ENCODE data around the gene CLEC16A.
"Not testable (repeated sequence)": the region's sequence is repeated elsewhere in the genome, so short reads cannot be mapped to it uniquely, and the experiment has no call there.

Gene CLEC16A

GRCh38 chr16:10965440-10966061, 21.2 kb downstream of the CLEC16A start:
- no peak overlapping the region for H3K4me3 ChIP-seq (ENCODE audit: low read depth, low read length)

- no peak overlapping the region for H3K4me3 ChIP-seq (ENCODE audit: low read depth, low read length)
Measured at GRCh38 chr16:10966129-10966528, 21.8 kb downstream of the CLEC16A start.

- not testable (repeated sequence) for H3K4me3 ChIP-seq (ENCODE audit: low read depth, low read length)
Measured at GRCh38 chr16:10966559-10966958, 22.2 kb downstream of the CLEC16A start.

- no peak overlapping the region for H3K4me3 ChIP-seq (ENCODE audit: low read depth, low read length)
Measured at GRCh38 chr16:10967986-10968385, 23.6 kb downstream of the CLEC16A start.

- no peak overlapping the region for H3K4me3 ChIP-seq (ENCODE audit: low read depth, low read length)
Measured at GRCh38 chr16:10968498-10968897, 24.1 kb downstream of the CLEC16A start.

- H3K4me3 ChIP-seq (ENCODE audit: low read depth, low read length) = no peak overlapping the region
Measured at GRCh38 chr16:10969615-10970014, 25.3 kb downstream of the CLEC16A start.

GRCh38 chr16:10970065-10970464, 25.7 kb downstream of the CLEC16A start:
- H3K4me3 ChIP-seq (ENCODE audit: low read depth, low read length) = no peak overlapping the region

GRCh38 chr16:10971560-10971961, 27.2 kb downstream of the CLEC16A start:
- no peak overlapping the region for H3K4me3 ChIP-seq (ENCODE audit: low read depth, low read length)

GRCh38 chr16:10972108-10972818, 27.9 kb downstream of the CLEC16A start:
- no peak overlapping the region for H3K4me3 ChIP-seq (ENCODE audit: low read depth, low read length)

GRCh38 chr16:10972819-10973464, 28.6 kb downstream of the CLEC16A start:
- H3K4me3 ChIP-seq (ENCODE audit: low read depth, low read length) = no peak overlapping the region

- no peak overlapping the region for H3K4me3 ChIP-seq (ENCODE audit: low read depth, low read length)
Measured at GRCh38 chr16:10976634-10977033, 32.3 kb downstream of the CLEC16A start.

GRCh38 chr16:10978124-10978523, 33.8 kb downstream of the CLEC16A start:
- H3K4me3 ChIP-seq (ENCODE audit: low read depth, low read length) = no peak overlapping the region

- H3K4me3 ChIP-seq (ENCODE audit: low read depth, low read length) = no peak overlapping the region
Measured at GRCh38 chr16:10978871-10979446, 34.6 kb downstream of the CLEC16A start.

- no peak overlapping the region for H3K4me3 ChIP-seq (ENCODE audit: low read depth, low read length)
Measured at GRCh38 chr16:10979717-10980601, 35.6 kb downstream of the CLEC16A start.

GRCh38 chr16:10980813-10981212, 36.4 kb downstream of the CLEC16A start:
- H3K4me3 ChIP-seq (ENCODE audit: low read depth, low read length) = no peak overlapping the region

- H3K4me3 ChIP-seq (ENCODE audit: low read depth, low read length) = no peak overlapping the region
Measured at GRCh38 chr16:10981697-10982216, 37.4 kb downstream of the CLEC16A start.

GRCh38 chr16:10982465-10983150, 38.2 kb downstream of the CLEC16A start:
- H3K4me3 ChIP-seq (ENCODE audit: low read depth, low read length) = no peak overlapping the region

- no peak overlapping the region for H3K4me3 ChIP-seq (ENCODE audit: low read depth, low read length)
Measured at GRCh38 chr16:10983159-10983558, 38.8 kb downstream of the CLEC16A start.

- no peak overlapping the region for H3K4me3 ChIP-seq (ENCODE audit: low read depth, low read length)
Measured at GRCh38 chr16:10984509-10984908, 40.1 kb downstream of the CLEC16A start.
